ENCODE results near the gene EPB41.
"Not testable (repeated sequence)": the region's sequence is repeated elsewhere in the genome, so short reads cannot be mapped to it uniquely, and the experiment has no call there.

The EPB41 gene

DNA sequence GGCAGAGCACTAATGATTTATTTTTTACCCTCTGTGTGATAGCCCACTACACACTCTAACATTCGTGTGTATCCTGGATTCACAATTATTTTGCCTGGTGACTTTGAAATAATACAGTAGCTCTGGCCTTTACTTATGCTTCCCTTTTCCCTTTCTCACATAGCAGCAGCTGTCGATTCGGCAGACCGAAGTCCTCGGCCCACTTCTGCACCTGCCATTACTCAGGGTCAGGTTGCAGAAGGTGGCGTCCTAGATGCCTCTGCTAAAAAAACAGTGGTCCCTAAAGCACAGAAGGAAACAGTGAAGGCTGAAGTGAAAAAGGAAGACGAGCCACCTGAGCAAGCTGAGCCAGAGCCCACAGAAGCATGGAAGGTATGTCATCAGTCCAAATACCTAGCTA lies 138.6 kb downstream of the EPB41 start:
- no peak for DNase-seq (ENCODE audit: low read depth)

DNA sequence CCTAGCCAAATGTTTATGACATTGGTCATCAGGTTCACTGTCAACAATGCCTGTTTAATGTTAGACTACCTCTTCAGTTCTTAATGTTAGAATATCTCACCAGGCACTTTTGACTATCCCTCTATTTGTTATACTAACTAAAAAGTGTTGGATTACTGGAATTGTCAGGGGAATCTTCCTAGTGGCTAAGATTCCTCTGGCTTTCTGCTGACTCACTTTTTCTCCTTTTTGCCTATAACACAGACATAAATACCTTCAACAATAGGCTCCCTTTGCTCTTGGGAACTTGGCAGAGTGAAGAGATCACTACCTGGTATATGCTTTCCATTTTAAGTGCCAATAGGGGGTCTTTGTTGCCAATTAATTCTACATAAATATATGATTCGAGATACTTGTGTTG lies 140.8 kb downstream of the EPB41 start:
- no peak for DNase-seq (ENCODE audit: low read depth)

DNA sequence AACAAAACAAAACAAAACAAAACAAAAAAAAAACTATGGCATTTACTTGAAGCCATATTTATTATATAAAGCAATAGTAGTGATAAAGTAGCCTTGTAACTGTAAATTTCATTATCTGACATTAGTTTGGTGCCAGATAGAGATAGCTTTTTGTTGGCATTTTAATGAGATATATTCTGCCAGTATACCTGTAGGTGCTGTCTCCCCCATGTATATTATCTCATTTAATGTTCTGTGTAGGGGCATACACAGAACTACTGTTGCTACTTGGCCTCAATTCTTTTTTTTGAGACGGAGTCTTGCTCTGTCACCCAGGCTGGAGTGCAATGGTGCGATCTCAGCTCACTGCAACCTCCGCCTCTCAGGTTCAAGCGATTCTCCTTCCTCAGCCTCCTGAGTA lies 141.9 kb downstream of the EPB41 start:
- no peak for DNase-seq (ENCODE audit: low read depth)

DNA sequence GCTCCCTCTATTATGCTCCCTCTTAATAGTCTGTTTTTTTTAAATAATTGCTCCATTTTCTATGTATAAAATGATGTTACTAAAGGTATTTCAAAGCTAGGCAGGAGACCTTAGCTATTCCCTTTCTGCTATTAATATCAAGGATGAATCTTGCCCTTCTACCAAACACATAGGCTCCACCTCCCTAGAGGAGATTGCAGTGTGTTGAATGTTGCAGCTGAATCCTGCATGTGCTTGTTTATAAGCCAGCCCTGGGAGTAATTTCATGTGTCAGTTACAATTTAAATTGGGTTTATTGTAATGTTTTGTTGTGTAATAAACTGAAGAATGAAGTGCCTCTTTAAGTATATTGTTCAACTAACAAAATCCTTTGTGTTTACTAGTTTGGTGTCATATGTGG lies 143.3 kb downstream of the EPB41 start:
- no peak for DNase-seq (ENCODE audit: low read depth)

DNA sequence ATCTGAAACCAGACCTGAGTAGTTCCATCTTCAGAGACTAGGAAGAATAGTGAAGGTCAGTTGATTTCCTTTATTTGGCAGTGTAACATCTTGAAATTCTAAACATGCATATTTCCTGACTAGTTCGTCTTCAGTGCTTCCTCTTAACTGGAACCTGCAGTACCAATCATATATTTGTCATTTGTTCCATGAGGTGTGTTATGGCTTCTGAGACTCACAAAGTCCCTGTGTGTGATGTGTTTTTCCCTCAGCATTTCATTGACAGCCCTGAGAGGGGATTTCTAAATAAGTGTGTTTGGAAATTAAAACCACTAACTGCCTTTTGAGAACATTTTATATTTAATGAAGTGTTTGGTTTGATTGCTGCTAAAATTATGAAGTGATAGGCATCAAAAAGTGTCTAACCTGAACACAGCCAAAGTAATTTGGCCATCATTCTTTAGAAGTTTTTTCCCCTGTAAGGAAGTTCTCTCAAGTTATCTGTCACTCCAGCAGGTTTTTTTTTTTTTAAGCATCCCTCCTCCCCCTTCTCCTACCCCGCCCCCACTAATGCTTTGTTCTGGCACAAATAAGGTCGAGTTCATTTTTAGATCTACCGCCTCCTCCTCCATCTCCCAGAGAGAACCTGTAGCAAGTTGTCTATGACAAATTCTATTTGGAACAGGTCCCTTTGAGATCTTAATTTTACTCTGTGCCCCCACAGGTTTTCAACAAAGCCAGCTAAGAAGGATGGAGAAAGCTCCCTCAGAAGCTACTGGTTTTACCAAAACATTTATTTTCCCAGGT lies 148.0 kb downstream of the EPB41 start:
- DNase-seq (ENCODE audit: low read depth), result no peak

DNA sequence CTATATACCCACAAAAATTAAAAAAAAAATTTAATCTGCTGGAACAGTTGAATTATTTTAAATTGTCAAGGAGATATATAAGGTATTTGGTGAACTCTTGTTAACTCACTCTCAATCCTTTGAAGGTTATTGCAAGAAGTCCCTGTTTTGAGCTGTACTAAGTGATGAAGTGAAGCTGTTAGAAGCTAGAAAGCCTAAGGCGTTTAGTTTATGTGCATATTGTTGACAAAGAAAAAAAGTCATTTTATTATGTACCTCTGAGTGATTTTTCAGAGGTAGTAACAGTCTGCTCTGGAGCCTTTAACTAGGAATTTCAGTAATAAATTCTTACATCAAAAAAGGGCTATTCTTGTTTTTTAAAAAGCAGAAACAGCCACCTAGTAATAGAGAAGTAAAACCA lies 149.7 kb downstream of the EPB41 start:
- no peak for DNase-seq (ENCODE audit: low read depth)

DNA sequence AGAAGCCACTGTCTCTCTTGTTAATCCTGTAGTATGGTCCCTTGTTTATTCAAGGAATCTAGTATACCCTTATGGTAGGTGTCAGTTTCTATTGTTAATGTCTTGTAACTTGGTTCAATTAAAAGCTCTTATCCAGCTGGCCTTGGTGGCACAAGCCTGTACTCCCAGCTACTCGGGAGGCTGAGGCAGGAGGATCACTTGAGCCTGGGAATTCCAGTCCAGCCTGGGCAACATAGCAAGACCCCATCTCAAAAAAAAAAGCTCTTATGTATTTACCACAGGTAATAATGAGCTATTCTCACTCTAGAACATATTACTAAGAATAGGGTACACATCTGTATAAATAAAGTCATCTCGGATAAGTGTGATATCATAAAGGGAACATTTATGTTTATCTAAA lies 162.8 kb downstream of the EPB41 start:
- no peak for DNase-seq (ENCODE audit: low read depth)

DNA sequence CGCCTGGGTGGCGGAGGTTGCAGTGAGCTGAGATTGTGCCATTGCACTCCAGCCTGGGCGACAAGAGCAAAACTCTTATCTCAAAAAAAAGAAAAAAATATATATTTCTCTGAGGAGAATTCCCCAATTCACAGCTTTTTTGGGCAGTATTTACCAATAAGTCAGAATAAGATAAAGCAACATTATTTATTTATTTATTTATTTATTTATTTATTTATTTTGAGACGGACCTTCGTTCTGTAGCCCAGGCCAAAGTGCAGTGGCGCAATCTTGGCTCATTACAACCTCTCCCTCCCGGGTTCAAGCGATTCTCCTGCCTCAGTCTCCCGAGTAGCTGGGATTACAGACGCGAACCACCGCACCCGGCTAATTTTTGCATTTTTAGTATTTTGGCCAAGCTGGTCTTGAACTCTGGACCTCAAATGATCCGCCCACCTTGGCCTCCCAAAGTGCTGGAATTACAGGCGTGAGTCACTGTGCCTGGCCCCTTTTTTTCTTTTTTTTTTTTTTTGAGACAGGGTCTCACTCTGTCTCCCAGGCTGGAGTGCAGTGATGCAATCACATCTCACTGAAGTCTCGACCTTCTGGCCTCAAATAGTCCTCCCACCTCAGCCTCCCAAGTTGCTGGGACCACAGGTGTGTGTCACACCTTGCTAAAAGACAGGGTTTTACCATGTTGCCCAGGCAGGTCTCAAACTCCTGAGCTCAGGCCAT lies 165.7 kb downstream of the EPB41 start:
- DNase-seq (ENCODE audit: low read depth), result not testable (repeated sequence)

DNA sequence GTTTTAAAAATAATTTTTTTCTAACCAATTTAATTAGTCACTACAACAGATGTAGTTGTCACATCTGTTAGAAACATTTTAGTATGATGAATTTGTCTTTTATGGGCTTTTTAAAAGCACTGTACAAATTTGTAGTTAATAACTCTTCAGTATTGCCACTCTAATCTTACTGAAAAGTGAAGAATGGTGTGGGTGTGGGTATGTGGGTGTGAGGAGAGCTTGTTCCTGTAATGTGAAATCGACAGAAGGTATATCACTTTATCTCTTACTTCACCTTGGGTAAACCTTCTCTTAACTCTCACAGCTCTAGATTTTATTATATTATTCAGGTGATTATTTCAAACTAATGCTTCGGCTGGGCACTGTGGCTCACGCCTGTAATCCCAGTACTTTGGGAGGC lies 166.8 kb downstream of the EPB41 start:
- DNase-seq (ENCODE audit: low read depth), result no peak

DNA sequence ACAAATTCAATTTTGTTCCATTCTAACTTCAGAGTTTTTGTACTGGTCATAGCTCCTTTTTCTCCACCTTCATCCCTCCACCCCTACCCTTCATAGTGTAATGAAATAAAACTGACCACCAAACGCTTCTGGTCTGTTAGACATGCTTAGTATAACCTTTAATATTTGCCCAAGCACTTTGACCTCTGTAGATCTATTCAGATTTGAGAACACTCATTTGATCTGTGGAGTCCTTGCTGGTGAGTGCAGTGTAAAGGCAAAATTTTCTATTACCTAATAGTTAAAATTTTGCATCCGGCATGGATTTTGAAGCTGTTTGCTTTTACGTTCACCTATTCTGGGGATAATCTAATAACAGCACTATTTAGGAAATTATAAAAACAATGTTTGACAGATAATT lies 168.2 kb downstream of the EPB41 start:
- DNase-seq (ENCODE audit: low read depth), result no peak

DNA sequence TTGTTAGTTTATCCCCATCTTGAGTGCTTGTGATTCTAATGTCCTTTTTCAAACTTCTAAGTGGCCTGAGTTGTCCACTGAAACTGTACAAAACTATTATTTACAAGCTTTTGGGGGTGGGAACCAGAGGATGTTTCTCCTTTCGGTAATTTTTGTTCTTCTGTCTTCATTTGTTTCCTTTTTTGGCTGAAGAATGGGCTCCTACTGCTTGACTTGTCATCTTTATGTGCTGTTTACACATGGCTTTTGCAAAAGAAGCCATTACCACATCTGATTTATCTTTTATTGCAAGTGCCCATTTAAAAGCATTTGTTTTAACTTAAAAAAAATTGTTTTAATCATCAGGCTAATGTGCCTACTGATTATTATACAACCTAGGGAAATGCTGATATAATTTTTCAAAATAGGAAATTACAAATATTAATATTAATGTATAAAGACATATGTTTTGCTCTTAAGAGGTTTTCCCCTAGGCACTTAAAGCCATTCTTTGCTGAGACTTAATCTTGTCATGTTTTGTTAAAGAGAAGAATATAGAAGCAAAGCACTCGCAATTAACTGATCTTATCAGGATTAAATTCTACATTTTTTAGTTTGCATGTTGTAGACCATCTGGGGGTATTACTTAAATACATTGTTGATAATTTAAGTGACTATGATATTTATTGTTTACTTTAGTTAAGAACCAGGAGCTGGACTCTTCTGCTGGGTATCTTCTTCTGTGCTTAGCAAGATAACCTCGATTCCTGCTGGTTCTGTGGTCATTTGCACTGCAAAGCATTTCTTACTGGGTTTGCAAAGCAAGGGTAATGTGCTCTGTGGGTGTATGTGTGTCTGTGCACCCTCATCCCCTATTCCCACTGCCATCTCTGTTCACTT lies 169.2 kb downstream of the EPB41 start:
- DNase-seq (ENCODE audit: low read depth), result no peak

DNA sequence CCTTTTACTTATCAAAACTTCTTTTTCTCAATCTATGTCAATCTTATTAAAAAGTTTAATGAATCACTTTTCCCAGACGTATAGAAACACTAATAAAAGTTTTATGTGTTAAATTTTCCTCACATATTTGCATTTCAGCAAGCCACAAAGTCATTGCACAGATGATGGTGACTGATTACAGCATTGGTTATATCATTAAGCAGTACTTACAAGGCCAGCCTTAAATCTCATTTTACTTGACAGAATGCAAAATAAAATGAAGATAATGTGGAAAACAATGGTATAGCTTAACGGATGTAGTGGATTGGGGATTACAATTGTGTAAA lies 169.8 kb downstream of the EPB41 start:
- DNase-seq (ENCODE audit: low read depth), result no peak

DNA sequence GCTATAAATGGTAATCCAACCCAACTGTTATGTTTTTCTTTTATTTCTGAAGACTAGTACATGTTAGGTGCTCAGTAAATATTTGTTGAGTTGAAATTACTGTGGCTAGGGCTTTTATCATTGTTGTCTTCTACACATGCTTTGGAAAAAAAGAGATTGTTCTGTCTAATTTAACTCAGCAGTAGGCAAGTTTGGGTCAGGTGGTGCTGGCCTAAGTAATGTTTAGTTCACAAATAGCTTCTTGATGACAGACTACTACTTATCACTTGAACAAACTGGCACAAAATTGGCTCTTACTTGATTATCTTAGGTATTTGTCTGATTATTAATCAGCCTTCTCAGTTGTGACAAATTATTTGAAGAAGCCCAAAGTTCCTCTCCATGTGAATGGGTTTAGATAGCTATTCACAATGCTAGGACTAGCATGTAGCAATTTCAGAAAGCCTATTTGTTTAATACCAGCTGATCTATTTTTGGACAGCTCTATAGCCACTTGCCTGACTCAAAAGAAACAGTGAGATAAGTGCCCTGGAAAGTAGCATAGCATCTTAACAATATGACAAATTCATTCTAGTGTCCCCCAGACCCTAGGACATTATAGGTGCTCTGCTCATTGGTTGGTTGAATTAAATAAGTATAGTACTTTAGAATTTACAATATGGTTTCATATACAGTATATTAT lies 176.7 kb downstream of the EPB41 start:
- DNase-seq (ENCODE audit: low read depth), result no peak

DNA sequence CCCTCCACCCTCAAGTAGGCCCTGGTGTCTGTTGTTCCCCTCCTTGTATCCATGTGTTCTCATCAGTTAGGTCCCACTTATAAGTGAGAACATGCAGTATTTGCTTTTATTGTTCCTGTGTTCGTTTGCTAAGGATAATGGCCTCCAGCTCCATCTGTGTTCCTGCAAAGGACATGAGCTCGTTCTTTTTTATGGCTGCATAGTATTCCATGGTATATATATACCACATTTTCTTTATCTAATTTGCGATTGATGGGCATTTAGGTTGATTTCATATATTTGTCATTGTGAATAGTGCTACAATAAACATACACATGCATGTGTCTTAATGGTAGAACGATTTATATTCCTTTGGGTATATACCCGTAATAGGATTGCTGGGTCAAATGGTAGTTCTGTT lies 178.3 kb downstream of the EPB41 start:
- not testable (repeated sequence) for DNase-seq (ENCODE audit: low read depth)

DNA sequence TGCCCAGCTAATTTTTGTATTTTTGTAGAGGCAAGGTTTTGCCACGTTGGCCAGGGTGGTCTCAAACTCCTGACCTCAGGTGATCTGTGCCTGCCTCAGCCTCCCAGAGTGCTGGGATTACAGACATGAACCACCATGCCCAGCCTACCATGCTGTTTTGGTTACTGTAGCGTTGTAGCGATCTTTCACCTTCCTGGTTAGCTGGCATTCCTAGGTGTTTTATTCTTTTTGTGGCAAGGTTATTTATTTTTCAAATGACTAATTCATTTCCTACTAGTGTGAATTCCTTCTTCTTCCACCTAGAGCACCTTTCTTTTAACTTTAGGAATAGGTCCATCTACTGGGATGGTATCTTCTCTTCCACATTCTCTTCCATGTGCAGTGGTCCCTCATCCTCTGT lies 180.1 kb downstream of the EPB41 start:
- DNase-seq (ENCODE audit: low read depth), result no peak

DNA sequence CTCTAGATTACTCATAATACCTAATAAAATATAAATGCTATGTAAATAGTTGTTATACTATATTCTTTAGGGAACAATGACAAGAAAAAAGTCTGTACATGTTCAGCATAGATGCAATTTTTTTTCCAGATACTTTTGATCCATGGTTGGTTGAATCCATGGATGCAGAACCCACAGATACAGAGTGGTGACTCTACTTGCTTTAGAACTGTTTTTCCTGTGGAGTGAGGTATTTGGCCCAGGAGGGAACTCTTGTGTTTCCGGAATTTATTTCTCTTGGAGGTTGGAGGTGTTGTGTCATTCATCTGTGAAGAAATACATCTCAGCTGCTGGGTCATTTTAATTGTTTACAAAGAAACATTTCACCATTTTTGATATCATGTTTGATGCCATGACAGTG lies 180.6 kb downstream of the EPB41 start:
- no peak for DNase-seq (ENCODE audit: low read depth)

DNA sequence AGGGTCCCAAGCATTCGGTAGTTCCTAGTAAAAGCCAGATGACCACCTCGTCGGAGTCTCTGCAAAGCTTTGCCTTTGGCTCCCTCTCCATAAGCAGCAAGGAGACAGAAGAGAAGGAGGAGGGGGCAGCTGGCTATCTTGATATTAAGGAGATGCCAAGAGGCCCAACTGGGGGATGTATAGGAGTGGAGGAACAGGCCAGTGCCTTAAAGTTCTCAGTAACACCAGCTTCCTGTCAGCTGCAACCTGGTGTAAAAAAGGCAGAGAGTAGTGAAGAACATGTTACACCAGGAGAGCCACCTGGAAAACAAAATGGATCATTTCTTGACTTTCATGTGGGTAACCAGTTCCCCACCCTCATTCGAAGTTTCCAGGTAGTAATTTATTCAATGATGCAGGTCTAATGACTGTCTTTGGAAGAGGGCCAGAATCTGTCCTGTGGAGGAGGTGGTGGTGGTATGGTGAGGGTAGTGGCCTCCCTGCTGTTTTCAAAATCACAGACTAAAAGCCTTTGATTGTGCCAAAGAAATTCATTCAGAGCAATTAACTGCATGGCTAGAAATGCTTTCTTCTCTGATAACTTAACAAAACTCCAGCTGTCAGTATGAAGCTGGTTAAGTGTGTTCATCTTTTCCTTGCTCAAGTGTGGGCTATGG lies 182.0 kb downstream of the EPB41 start:
- no peak for DNase-seq (ENCODE audit: low read depth)

DNA sequence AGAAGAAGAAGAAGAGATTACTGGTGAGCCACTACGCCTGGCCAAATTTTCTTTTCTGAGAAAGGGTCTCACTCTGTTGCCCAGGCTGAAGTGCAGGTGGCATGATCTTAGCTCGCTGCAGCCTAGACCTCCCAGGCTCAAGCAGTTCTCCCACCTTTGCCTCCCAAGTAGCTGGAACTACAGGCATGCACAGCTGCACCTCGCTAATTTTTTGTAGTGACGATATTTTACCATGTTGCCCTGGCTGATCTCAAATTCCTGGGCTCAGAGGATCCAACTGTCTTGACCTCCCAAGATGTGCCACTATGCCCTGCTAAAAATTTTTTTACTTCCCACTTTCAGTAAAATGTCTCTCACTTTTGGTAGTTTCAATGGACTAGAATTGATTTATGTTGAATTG lies 184.9 kb downstream of the EPB41 start:
- DNase-seq (ENCODE audit: low read depth), result no peak

DNA sequence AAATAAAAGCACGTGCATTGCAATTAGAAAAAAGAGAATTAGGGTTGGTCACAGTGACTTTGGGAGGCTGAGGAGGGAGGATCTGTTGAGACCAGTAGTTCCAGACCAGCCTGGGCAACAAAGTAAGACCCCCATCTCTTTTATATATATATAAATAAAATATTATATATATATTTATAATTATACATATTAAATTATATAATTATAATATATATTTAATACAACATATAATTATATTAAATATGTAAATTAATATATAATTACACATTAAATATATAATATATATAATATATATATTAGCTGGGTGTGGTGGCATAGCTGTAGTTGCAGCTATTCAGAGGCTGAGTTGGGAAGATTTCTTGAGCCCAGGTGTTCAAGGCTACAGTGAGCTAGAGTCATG lies 186.1 kb downstream of the EPB41 start:
- no peak for DNase-seq (ENCODE audit: low read depth)

DNA sequence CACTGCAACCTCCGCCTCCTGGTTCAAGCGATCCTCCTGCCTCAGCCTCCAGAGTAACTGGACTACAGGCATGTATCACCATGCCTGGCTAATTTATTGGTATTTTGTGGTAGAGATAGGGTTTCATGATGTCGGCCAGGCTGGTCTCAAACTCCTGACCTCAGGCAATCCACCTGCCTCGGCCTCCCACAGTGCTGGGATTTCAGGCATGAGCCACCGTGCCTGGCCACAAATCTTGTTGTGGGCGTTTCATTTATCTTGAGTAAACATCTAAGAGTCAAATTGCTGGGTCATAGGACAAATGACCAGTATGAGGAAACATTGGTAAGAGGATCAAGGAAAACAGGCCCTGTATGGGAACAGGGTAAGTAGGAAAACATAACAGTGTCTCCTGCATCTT lies 191.5 kb downstream of the EPB41 start:
- no peak for DNase-seq (ENCODE audit: low read depth)

DNA sequence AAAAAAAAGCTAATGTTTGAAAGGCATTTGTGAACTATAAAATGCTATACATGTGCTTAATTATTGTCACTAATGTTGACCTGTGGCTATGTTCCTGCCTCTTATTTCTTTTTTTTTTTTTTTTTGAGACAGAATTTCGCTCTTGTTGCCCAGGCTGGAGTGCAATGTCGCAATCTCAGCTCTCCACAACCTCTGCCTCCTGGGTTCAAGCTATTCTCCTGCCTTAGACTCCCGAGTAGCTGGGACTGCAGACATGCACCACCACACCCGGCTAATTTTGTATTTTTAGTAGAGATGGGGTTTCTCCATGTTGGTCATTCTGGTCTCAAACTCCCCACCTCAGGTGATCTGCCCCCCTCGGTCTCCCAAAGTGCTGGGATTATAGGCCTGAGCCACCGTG lies 193.7 kb downstream of the EPB41 start:
- DNase-seq (ENCODE audit: low read depth), result not testable (repeated sequence)

Data from activated T-helper 1 cell treated with Interleukin-2 at 50 U/mL for 16 hours (primary cell).